ENCODE results near the gene SMAD5. TPM values are rescaled to one million over a fixed set of nuclear protein-coding genes. Genes with fewer than 3 reads are reported as not detected.

Gene SMAD5
- total RNA-seq, 2 experiments from 2014 or later, result 9.6 to 10.9 TPM

- Mint-ChIP-seq H3K4me3 (no peak overlapping the region), H3K36me3 (no peaks in the 10 kb centered on the region), H3K4me1 (ENCODE audit: low read depth) (peaks cover 2% of the 10 kb centered on the region), H3K27me3 (peaks cover 35% of the 10 kb centered on the region), H3K9me3 (no peaks in the 10 kb centered on the region), H3K27ac (no peak overlapping the region)
- ChIA-PET CTCF (no interaction called here), POLR2A (no interaction called here)
- intact Hi-C loops (cut with micrococcal nuclease), result no loop called here
- DNase-seq, result no peak
Measured at GRCh38 chr5:136128481-136128880, 4.2 kb upstream of the SMAD5 start.

- intact Hi-C loops (cut with micrococcal nuclease), result no loop called here
- H3K27me3 Mint-ChIP-seq, result peaks cover 34% of the 10 kb centered on the region
- H3K9me3 Mint-ChIP-seq, result no peaks in the 10 kb centered on the region
- no peaks in the 10 kb centered on the region for H3K36me3 Mint-ChIP-seq
- H3K4me1 Mint-ChIP-seq (ENCODE audit: low read depth), result peaks cover 9% of the 10 kb centered on the region
- H3K4me3 Mint-ChIP-seq, result no peak overlapping the region
- ChIA-PET CTCF (interaction anchor here (0.7 kb wide), 1 partner anchor 46 kb away, joined by 3 read pairs; no protein-coding TSS in a partner anchor), POLR2A (no interaction called here)
- no peak overlapping the region for H3K27ac Mint-ChIP-seq
- DNase-seq, result no peak
Measured at GRCh38 chr5:136129445-136129844, 3.2 kb upstream of the SMAD5 start.

GRCh38 chr5:136130581-136130980 is 2.1 kb upstream of the SMAD5 start:
- Mint-ChIP-seq H3K4me3 (no peak overlapping the region), H3K4me1 (ENCODE audit: low read depth) (peaks cover 16% of the 10 kb centered on the region), H3K36me3 (no peaks in the 10 kb centered on the region), H3K27ac (no peak overlapping the region), H3K27me3 (peaks cover 33% of the 10 kb centered on the region), H3K9me3 (no peaks in the 10 kb centered on the region)
- POLR2A ChIA-PET, result no interaction called here
- intact Hi-C loops (cut with micrococcal nuclease), result no loop called here
- CTCF ChIA-PET, result no interaction called here
- no peak for DNase-seq

GRCh38 chr5:136132087-136132486 is 558 bp upstream of the SMAD5 start:
- H3K27me3 Mint-ChIP-seq, result peaks cover 29% of the 10 kb centered on the region
- intact Hi-C loops (cut with micrococcal nuclease), result loop anchor here (2.0 kb wide), 2 partner anchors 51 to 95 kb away; no protein-coding TSS in a partner anchor
- H3K9me3 Mint-ChIP-seq, result no peaks in the 10 kb centered on the region
- CTCF ChIA-PET, result interaction anchor here (0.6 to 1.3 kb wide), 4 partner anchors 9 to 241 kb away, joined by 3 to 5 read pairs (median 3); no protein-coding TSS in a partner anchor
- H3K27ac Mint-ChIP-seq, result no peak overlapping the region
- H3K4me3 Mint-ChIP-seq, result peak overlapping the region; percentile 78
- no peaks in the 10 kb centered on the region for H3K36me3 Mint-ChIP-seq
- peaks cover 20% of the 10 kb centered on the region for H3K4me1 Mint-ChIP-seq (ENCODE audit: low read depth)
- peak; percentile 19 for DNase-seq
- POLR2A ChIA-PET, result interaction anchor here (0.7 kb wide), 1 partner anchor 241 kb away, joined by 3 read pairs; no protein-coding TSS in a partner anchor

GRCh38 chr5:136133222-136133921 is 727 bp downstream of the SMAD5 start:
- Mint-ChIP-seq H3K36me3 (no peaks in the 10 kb centered on the region), H3K4me1 (ENCODE audit: low read depth) (peaks cover 32% of the 10 kb centered on the region), H3K27ac (peak overlapping the region; percentile 40), H3K4me3 (peak overlapping the region; percentile 82), H3K27me3 (peaks cover 26% of the 10 kb centered on the region), H3K9me3 (no peaks in the 10 kb centered on the region)
- CTCF ChIA-PET, result interaction anchor here (0.6 to 1.3 kb wide), 4 partner anchors 9 to 96 kb away, joined by 3 to 5 read pairs (median 4); no protein-coding TSS in a partner anchor
- intact Hi-C loops (cut with micrococcal nuclease), result loop anchor here (2.0 kb wide), 2 partner anchors 53 to 97 kb away; no protein-coding TSS in a partner anchor
- POLR2A ChIA-PET, result interaction anchor here (1.4 kb wide), 1 partner anchor 10 kb away, joined by 4 read pairs; no protein-coding TSS in a partner anchor
- peak; percentile 35 for DNase-seq

- ChIA-PET CTCF (interaction anchor here (0.6 to 1.3 kb wide), 3 partner anchors 9 to 96 kb away, joined by 3 to 4 read pairs (median 3); no protein-coding TSS in a partner anchor), POLR2A (no interaction called here)
- H3K27ac Mint-ChIP-seq, result no peak overlapping the region
- no peaks in the 10 kb centered on the region for H3K36me3 Mint-ChIP-seq
- peak overlapping the region; percentile 82 for H3K4me3 Mint-ChIP-seq
- peaks cover 32% of the 10 kb centered on the region for H3K4me1 Mint-ChIP-seq (ENCODE audit: low read depth)
- no peak for DNase-seq
- intact Hi-C loops (cut with micrococcal nuclease), result loop anchor here (2.0 kb wide), 2 partner anchors 53 to 97 kb away; no protein-coding TSS in a partner anchor
- peaks cover 25% of the 10 kb centered on the region for H3K27me3 Mint-ChIP-seq
- H3K9me3 Mint-ChIP-seq, result no peaks in the 10 kb centered on the region
Measured at GRCh38 chr5:136133922-136134379, 1.3 kb downstream of the SMAD5 start.

- POLR2A ChIA-PET, result no interaction called here
- peaks cover 27% of the 10 kb centered on the region for H3K27me3 Mint-ChIP-seq
- H3K9me3 Mint-ChIP-seq, result no peaks in the 10 kb centered on the region
- DNase-seq, result no peak
- intact Hi-C loops (cut with micrococcal nuclease), result no loop called here
- no peak overlapping the region for H3K4me3 Mint-ChIP-seq
- H3K4me1 Mint-ChIP-seq (ENCODE audit: low read depth), result peaks cover 36% of the 10 kb centered on the region
- no peaks in the 10 kb centered on the region for H3K36me3 Mint-ChIP-seq
- CTCF ChIA-PET, result no interaction called here
- no peak overlapping the region for H3K27ac Mint-ChIP-seq
Measured at GRCh38 chr5:136134653-136135052, 2.0 kb downstream of the SMAD5 start.

GRCh38 chr5:136135536-136135935 is 2.9 kb downstream of the SMAD5 start:
- CTCF ChIA-PET, result no interaction called here
- peaks cover 36% of the 10 kb centered on the region for H3K4me1 Mint-ChIP-seq (ENCODE audit: low read depth)
- intact Hi-C loops (cut with micrococcal nuclease), result no loop called here
- H3K36me3 Mint-ChIP-seq, result no peaks in the 10 kb centered on the region
- peaks cover 24% of the 10 kb centered on the region for H3K27me3 Mint-ChIP-seq
- H3K4me3 Mint-ChIP-seq, result no peak overlapping the region
- H3K9me3 Mint-ChIP-seq, result no peaks in the 10 kb centered on the region
- H3K27ac Mint-ChIP-seq, result no peak overlapping the region
- DNase-seq, result no peak
- POLR2A ChIA-PET, result no interaction called here

GRCh38 chr5:136137497-136138220 is 5.0 kb downstream of the SMAD5 start:
- intact Hi-C loops (cut with micrococcal nuclease), result loop anchor here (1.0 kb wide), 1 partner anchor 100 kb away; no protein-coding TSS in a partner anchor
- Mint-ChIP-seq H3K27ac (no peak overlapping the region), H3K4me1 (ENCODE audit: low read depth) (peaks cover 36% of the 10 kb centered on the region), H3K27me3 (peaks cover 15% of the 10 kb centered on the region), H3K9me3 (no peaks in the 10 kb centered on the region), H3K36me3 (no peaks in the 10 kb centered on the region), H3K4me3 (no peak overlapping the region)
- ChIA-PET CTCF (interaction anchor here (1.0 kb wide), 1 partner anchor 56 kb away, joined by 3 read pairs; no protein-coding TSS in a partner anchor), POLR2A (no interaction called here)
- no peak for DNase-seq

- Mint-ChIP-seq H3K27ac (no peak overlapping the region), H3K9me3 (no peaks in the 10 kb centered on the region), H3K27me3 (peaks cover 10% of the 10 kb centered on the region), H3K4me3 (no peak overlapping the region), H3K4me1 (ENCODE audit: low read depth) (peaks cover 20% of the 10 kb centered on the region), H3K36me3 (no peaks in the 10 kb centered on the region)
- intact Hi-C loops (cut with micrococcal nuclease), result loop anchor here (1.0 kb wide), 1 partner anchor 227 kb away; no protein-coding TSS in a partner anchor
- no peak for DNase-seq
- ChIA-PET POLR2A (interaction anchor here (1.5 kb wide), 1 partner anchor 250 kb away, joined by 6 read pairs; no protein-coding TSS in a partner anchor), CTCF (interaction anchor here (0.6 to 1.1 kb wide), 4 partner anchors 9 to 40 kb away, joined by 3 read pairs; partner anchors contain the start of gene SMAD5)
Measured at GRCh38 chr5:136141561-136141960, 8.9 kb downstream of the SMAD5 start.

GRCh38 chr5:136143312-136143711 is 10.7 kb downstream of the SMAD5 start:
- ChIA-PET CTCF (interaction anchor here (0.6 kb wide), 1 partner anchor 10 kb away, joined by 4 read pairs; no protein-coding TSS in a partner anchor), POLR2A (no interaction called here)

GRCh38 chr5:136143763-136144162 is 11.1 kb downstream of the SMAD5 start:
- H3K4me3 Mint-ChIP-seq, result no peak overlapping the region
- ChIA-PET CTCF (no interaction called here), POLR2A (no interaction called here)

More at GRCh38 chr5:136143312-136143711, 10.7 kb downstream of the SMAD5 start:
- no peak overlapping the region for H3K4me3 Mint-ChIP-seq
- H3K9me3 Mint-ChIP-seq, result no peaks in the 10 kb centered on the region
- no peak overlapping the region for H3K27ac Mint-ChIP-seq
- no peaks in the 10 kb centered on the region for H3K36me3 Mint-ChIP-seq
- no peak for DNase-seq
- intact Hi-C loops (cut with micrococcal nuclease), result no loop called here
- H3K27me3 Mint-ChIP-seq, result peaks cover 6% of the 10 kb centered on the region
- peaks cover 7% of the 10 kb centered on the region for H3K4me1 Mint-ChIP-seq (ENCODE audit: low read depth)

More at GRCh38 chr5:136143763-136144162, 11.1 kb downstream of the SMAD5 start:
- Mint-ChIP-seq H3K4me1 (ENCODE audit: low read depth) (peaks cover 6% of the 10 kb centered on the region), H3K36me3 (no peaks in the 10 kb centered on the region), H3K9me3 (no peaks in the 10 kb centered on the region), H3K27me3 (peaks cover 6% of the 10 kb centered on the region), H3K27ac (no peak overlapping the region)
- intact Hi-C loops (cut with micrococcal nuclease), result no loop called here
- DNase-seq, result no peak

Measured in activated CD4-positive, alpha-beta memory T cell treated with anti-CD3 and anti-CD28 coated beads for 36 hours (primary cell).